ENCODE data around the gene NR5A2.

The NR5A2 gene

GRCh38 chr1:200058341-200058740, 30.8 kb downstream of the NR5A2 start:
- H3K4me3 ChIP-seq (ENCODE audit: low read depth, low read length) = no peak overlapping the region
- TF ChIP-seq POLR2A (IDR thresholded peaks at IDR 0.05; ENCODE audit: extremely low read depth, insufficient read length) (no peak), MYC (IDR thresholded peaks at IDR 0.05; ENCODE audit: low read depth, low read length) (no peak)
- TF ChIP-seq, protein P1, sequence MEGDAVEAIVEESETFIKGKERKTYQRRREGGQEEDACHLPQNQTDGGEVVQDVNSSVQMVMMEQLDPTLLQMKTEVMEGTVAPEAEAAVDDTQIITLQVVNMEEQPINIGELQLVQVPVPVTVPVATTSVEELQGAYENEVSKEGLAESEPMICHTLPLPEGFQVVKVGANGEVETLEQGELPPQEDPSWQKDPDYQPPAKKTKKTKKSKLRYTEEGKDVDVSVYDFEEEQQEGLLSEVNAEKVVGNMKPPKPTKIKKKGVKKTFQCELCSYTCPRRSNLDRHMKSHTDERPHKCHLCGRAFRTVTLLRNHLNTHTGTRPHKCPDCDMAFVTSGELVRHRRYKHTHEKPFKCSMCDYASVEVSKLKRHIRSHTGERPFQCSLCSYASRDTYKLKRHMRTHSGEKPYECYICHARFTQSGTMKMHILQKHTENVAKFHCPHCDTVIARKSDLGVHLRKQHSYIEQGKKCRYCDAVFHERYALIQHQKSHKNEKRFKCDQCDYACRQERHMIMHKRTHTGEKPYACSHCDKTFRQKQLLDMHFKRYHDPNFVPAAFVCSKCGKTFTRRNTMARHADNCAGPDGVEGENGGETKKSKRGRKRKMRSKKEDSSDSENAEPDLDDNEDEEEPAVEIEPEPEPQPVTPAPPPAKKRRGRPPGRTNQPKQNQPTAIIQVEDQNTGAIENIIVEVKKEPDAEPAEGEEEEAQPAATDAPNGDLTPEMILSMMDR (IDR thresholded peaks at IDR 0.05; ENCODE audit: low read depth, low read length) = no peak
- TF ChIP-seq, protein P2, sequence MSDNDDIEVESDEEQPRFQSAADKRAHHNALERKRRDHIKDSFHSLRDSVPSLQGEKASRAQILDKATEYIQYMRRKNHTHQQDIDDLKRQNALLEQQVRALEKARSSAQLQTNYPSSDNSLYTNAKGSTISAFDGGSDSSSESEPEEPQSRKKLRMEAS (IDR thresholded peaks at IDR 0.05; ENCODE audit: low read depth, low read length) = no peak
- DNase-seq (ENCODE audit: low read depth) = no peak

DNA sequence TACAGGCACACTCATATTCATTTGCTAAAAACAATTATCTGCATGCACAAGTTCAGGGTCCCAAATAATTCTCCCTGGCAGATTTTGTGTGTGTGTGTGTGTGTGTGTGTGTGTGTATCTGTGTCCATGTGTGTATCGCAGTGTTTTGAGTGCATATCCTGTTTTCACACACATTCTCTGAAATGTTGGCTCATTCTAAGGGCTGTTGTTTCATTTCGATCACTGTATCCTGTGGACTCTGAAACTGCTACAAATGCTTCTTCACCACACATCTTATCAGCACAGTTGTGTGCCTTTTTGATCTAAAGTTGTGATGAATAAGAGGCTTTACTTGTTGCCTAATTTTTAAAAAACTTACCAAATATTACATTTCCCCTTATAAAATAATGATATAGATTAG, 34.6 kb downstream of the NR5A2 start:
- TF ChIP-seq, protein P1 (IDR thresholded peaks at IDR 0.05; ENCODE audit: low read depth, low read length) = no peak
- TF ChIP-seq MYC (IDR thresholded peaks at IDR 0.05; ENCODE audit: low read depth, low read length) (no peak), POLR2A (IDR thresholded peaks at IDR 0.05; ENCODE audit: extremely low read depth, insufficient read length) (no peak)
- TF ChIP-seq, protein P2 (IDR thresholded peaks at IDR 0.05; ENCODE audit: low read depth, low read length) = no peak
- DNase-seq (ENCODE audit: low read depth) = no peak

GRCh38 chr1:200072636-200073285, 45.3 kb downstream of the NR5A2 start:
- no peak for DNase-seq (ENCODE audit: low read depth)
- TF ChIP-seq, protein P1 (IDR thresholded peaks at IDR 0.05; ENCODE audit: low read depth, low read length) = no peak
- H3K4me3 ChIP-seq (ENCODE audit: low read depth, low read length) = no peak overlapping the region

More for the DNA sequence above, 34.6 kb downstream of the NR5A2 start:
- H3K4me3 ChIP-seq (ENCODE audit: low read depth, low read length) = no peak overlapping the region

GRCh38 chr1:200073286-200073637, 45.8 kb downstream of the NR5A2 start:
- TF ChIP-seq MYC (IDR thresholded peaks at IDR 0.05; ENCODE audit: low read depth, low read length) (no peak), POLR2A (IDR thresholded peaks at IDR 0.05; ENCODE audit: extremely low read depth, insufficient read length) (no peak)
- TF ChIP-seq, protein P1 (IDR thresholded peaks at IDR 0.05; ENCODE audit: low read depth, low read length) = no peak
- TF ChIP-seq, protein P2 (IDR thresholded peaks at IDR 0.05; ENCODE audit: low read depth, low read length) = no peak
- no peak overlapping the region for H3K4me3 ChIP-seq (ENCODE audit: low read depth, low read length)
- DNase-seq (ENCODE audit: low read depth) = no peak

DNA sequence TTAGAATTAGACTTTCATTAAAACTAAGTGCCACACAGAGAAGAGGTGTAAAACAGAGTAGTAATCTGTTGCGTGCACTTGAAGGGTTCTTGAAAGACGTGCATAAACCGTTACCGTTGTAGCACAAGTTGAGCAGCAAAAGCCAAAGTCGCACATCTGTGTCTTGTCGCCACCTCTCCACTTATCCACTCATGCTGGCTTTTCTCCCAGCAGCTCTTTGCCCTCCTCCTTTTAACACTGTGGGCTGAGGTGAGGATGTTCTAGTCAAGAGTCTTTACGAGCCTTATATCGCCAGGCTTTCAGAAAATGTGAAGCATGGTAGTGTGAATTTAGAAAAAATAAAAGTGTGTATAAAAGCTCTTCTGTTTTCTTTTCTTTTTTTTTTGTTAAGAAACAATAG, 48.0 kb downstream of the NR5A2 start:
- TF ChIP-seq, protein P1 (IDR thresholded peaks at IDR 0.05; ENCODE audit: low read depth, low read length) = no peak
- TF ChIP-seq MYC (IDR thresholded peaks at IDR 0.05; ENCODE audit: low read depth, low read length) (no peak), POLR2A (IDR thresholded peaks at IDR 0.05; ENCODE audit: extremely low read depth, insufficient read length) (no peak)
- TF ChIP-seq, protein P2 (IDR thresholded peaks at IDR 0.05; ENCODE audit: low read depth, low read length) = no peak
- H3K4me3 ChIP-seq (ENCODE audit: low read depth, low read length) = no peak overlapping the region
- DNase-seq (ENCODE audit: low read depth) = no peak

Data from NB4 (cell line).